HepG2 (cell line): ENCODE measurements around the gene SHPK. TPM values are rescaled to one million over a fixed set of nuclear protein-coding genes. Genes with fewer than 3 reads are reported as not detected.

Experiments
- ATF3 ChIP-seq: sonication (generic); formaldehyde crosslinking; IDR thresholded peaks from 2 replicates; pipeline ENCODE4 v1.4.0; 2020; ENCODE audit warnings: missing genetic modification reagents
- GPBP1L1 ChIP-seq: sonication (generic); formaldehyde crosslinking; IDR thresholded peaks from 2 replicates; pipeline ENCODE4 v1.5.0; 2020; ENCODE audit warnings: mild to moderate bottlenecking, missing genetic modification reagents
- IRF1 ChIP-seq: sonication (generic); formaldehyde crosslinking; IDR thresholded peaks from 2 replicates; pipeline ENCODE4 v1.4.0; 2020; ENCODE audit warnings: low read depth, mild to moderate bottlenecking, missing genetic modification reagents
- KDM6A ChIP-seq: IDR thresholded peaks from 2 replicates; pipeline ENCODE4 v1.6.1; 2016; ENCODE audit warnings: low read depth
- KLF11 ChIP-seq: IDR thresholded peaks from 2 replicates; pipeline ENCODE4 v1.6.1; 2016; ENCODE audit warnings: missing compliant biosample characterization
- KLF9 ChIP-seq: IDR thresholded peaks from 2 replicates; pipeline ENCODE4 v1.6.1; 2016; ENCODE audit warnings: low read depth
- NFRKB ChIP-seq: fragments of 450-650 bp; IDR thresholded peaks from 2 replicates; pipeline ENCODE4 v1.6.1; 2017
- NKX3-1 ChIP-seq: sonication (generic); formaldehyde crosslinking; IDR thresholded peaks from 2 replicates; pipeline ENCODE4 v1.5.0; 2020; ENCODE audit warnings: missing genetic modification reagents
- NR2F1 ChIP-seq, 2 experiments: fragments of 450-650 bp in 1 of 2; formaldehyde crosslinking in 1 of 2; IDR thresholded peaks; 2 replicates each; pipeline versions ENCODE4 v1.5.0 to v1.6.1; 2016 to 2020; ENCODE audit warnings: mild to moderate bottlenecking in 1 of 2, missing compliant biosample characterization in 1 of 2, missing genetic modification reagents in 1 of 2, moderate library complexity in 1 of 2
- NRL ChIP-seq: sonication (generic); formaldehyde crosslinking; IDR thresholded peaks from 2 replicates; pipeline ENCODE4 v1.5.0; 2020; ENCODE audit warnings: missing genetic modification reagents, mild to moderate bottlenecking, moderate library complexity, borderline replicate concordance
- SRF ChIP-seq: IDR thresholded peaks from 2 replicates; pipeline ENCODE4 v1.6.1; 2011; ENCODE audit warnings: mild to moderate bottlenecking, low read depth, low read length, moderate library complexity
- ZBTB34 ChIP-seq: sonication (generic); formaldehyde crosslinking; IDR thresholded peaks from 2 replicates; pipeline ENCODE4 v1.8.0; 2022; ENCODE audit warnings: mild to moderate bottlenecking, missing genetic modification reagents
- ZFP36L2 ChIP-seq: sonication (generic); formaldehyde crosslinking; IDR thresholded peaks from 2 replicates; pipeline ENCODE4 v1.4.0; 2020; ENCODE audit warnings: missing genetic modification reagents
- ZNF160 ChIP-seq: sonication (generic); formaldehyde crosslinking; IDR thresholded peaks from 2 replicates; pipeline ENCODE4 v1.8.0; 2022; ENCODE audit warnings: mild to moderate bottlenecking, inconsistent platforms, missing genetic modification reagents
- ZNF264 ChIP-seq: sonication (generic); formaldehyde crosslinking; IDR thresholded peaks from 2 replicates; pipeline ENCODE4 v1.4.0; 2020; ENCODE audit warnings: missing genetic modification reagents
- ZNF331 ChIP-seq: sonication (generic); formaldehyde crosslinking; IDR thresholded peaks from 2 replicates; pipeline ENCODE4 v1.4.0; 2020; ENCODE audit warnings: missing genetic modification reagents
- ZNF335 ChIP-seq: sonication (generic); formaldehyde crosslinking; IDR thresholded peaks from 2 replicates; pipeline ENCODE4 v1.4.0; 2020; ENCODE audit warnings: missing genetic modification reagents
- ZNF768 ChIP-seq: sonication (generic); formaldehyde crosslinking; IDR thresholded peaks from 2 replicates; pipeline ENCODE4 v1.4.0; 2020; ENCODE audit warnings: missing genetic modification reagents
- ZNF883 ChIP-seq: sonication (generic); formaldehyde crosslinking; IDR thresholded peaks from 2 replicates; pipeline ENCODE4 v1.5.1; 2020; ENCODE audit warnings: mild to moderate bottlenecking, missing genetic modification reagents; ENCODE audit errors: not compliant biosample characterization
- polyA plus RNA-seq, 8 experiments: library from polyadenylated mRNA; depleted of rRNA in 3 of 8; stranded (reverse) in 7 of 8; unstranded in 1 of 8; fragments of >200 nt; fragmentation: Illumina TruSeq in 4 of 8; extraction: Trizol in 4 of 8; gene quantifications; 2 replicates each; pipeline versions ENCODE4 v1.2.1 to v1.2.3, GENCODE V29; 2011 to 2016; ENCODE audit warnings: low read depth in 4 of 8, missing spikeins in 1 of 8, mixed read lengths in 1 of 8; ENCODE audit not compliant: insufficient read depth in 1 of 8
- total RNA-seq, 5 experiments: library from RNA; depleted of rRNA; stranded (reverse); fragments of >200 nt; fragmentation: Illumina TruSeq; extraction: Trizol; gene quantifications; 2 replicates each; pipeline ENCODE4 v1.2.3, GENCODE V29; 2016; ENCODE audit warnings: low read depth in 1 of 5
- TF ChIP-seq, protein P1 (sequence below): sonication (generic); formaldehyde crosslinking; IDR thresholded peaks from 2 replicates; pipeline ENCODE4 v1.8.0; 2022; ENCODE audit warnings: mild to moderate bottlenecking, missing genetic modification reagents, moderate library complexity
- TF ChIP-seq, protein P2 (sequence below): sonication (generic); formaldehyde crosslinking; IDR thresholded peaks from 2 replicates; pipeline ENCODE4 v1.8.0; 2022; ENCODE audit warnings: mild to moderate bottlenecking, missing genetic modification reagents; ENCODE audit not compliant: insufficient replicate concordance
- TF ChIP-seq, protein P3 (sequence below): sonication (generic); formaldehyde crosslinking; IDR thresholded peaks from 2 replicates; pipeline ENCODE4 v1.8.0; 2022; ENCODE audit warnings: missing genetic modification reagents, mild to moderate bottlenecking, moderate library complexity, borderline replicate concordance

Gene SHPK
- total and polyA plus RNA-seq, 2 of the 13 experiments (the other 11 are each of a cell fraction or from before 2014, with no cell fraction given), result 16.2 to 30.9 TPM

DNA sequence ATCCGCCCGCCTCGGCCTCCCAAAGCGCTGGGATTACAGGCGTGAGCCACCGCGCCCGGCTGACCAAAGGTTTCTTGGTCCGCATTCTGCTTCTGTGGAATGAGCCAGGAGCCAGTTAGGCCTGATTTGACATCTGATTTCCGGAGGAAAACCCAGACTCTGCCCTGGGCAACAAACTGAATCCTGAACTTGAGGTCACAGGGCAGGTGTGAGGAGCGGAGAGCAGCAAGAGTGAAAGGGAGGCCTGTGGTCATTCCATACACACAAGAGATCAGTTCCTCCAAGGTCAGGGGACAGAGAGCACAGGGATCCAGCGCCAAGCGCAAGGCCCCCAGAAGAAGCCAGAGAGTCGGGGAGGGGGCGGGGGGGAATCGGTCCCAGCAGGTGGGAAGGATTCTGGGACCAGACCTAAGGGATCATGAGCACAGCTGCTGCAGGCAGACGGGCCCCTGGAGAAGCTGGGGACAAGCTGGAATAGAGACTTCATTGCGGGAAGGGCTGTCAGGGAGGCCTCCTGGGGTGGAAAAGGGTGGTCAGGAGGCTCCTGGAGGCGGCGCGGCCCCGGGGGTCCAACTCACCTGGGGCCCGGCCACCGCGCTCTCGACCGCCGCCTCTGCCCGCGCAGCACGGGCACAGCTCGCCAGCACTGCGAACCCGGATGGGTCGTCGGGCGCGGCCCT, 436 bp downstream of the SHPK start (continued):
- TF ChIP-seq ZBTB34 (CRISPR knock-in tag), result no peak
- peak; percentile 84 for TF ChIP-seq NRL (CRISPR knock-in tag)
- TF ChIP-seq, protein P1, sequence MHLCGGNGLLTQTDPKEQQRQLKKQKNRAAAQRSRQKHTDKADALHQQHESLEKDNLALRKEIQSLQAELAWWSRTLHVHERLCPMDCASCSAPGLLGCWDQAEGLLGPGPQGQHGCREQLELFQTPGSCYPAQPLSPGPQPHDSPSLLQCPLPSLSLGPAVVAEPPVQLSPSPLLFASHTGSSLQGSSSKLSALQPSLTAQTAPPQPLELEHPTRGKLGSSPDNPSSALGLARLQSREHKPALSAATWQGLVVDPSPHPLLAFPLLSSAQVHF (CRISPR knock-in tag), result 0 out of 2 replicates have a peak, but pooled peaks have one; percentile 23
- TF ChIP-seq NKX3-1 (CRISPR knock-in tag), result no peak; the same call in 1 of the 2 replicates
- TF ChIP-seq, protein P2, sequence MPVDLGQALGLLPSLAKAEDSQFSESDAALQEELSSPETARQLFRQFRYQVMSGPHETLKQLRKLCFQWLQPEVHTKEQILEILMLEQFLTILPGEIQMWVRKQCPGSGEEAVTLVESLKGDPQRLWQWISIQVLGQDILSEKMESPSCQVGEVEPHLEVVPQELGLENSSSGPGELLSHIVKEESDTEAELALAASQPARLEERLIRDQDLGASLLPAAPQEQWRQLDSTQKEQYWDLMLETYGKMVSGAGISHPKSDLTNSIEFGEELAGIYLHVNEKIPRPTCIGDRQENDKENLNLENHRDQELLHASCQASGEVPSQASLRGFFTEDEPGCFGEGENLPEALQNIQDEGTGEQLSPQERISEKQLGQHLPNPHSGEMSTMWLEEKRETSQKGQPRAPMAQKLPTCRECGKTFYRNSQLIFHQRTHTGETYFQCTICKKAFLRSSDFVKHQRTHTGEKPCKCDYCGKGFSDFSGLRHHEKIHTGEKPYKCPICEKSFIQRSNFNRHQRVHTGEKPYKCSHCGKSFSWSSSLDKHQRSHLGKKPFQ (CRISPR knock-in tag), result peak; percentile 86
- no peak for TF ChIP-seq KLF11 (CRISPR knock-in tag)
- peak; percentile 40 for TF ChIP-seq ZNF883
- TF ChIP-seq ATF3 (CRISPR knock-in tag), result no peak
- no peak for TF ChIP-seq ZFP36L2
- TF ChIP-seq ZNF768, result peak; percentile 59
- TF ChIP-seq IRF1, result no peak
- no peak for TF ChIP-seq ZNF335 (CRISPR knock-in tag)
- TF ChIP-seq KLF9, result no peak
- TF ChIP-seq GPBP1L1 (CRISPR knock-in tag), result no peak
- no peak for TF ChIP-seq SRF
- TF ChIP-seq NR2F1 (CRISPR knock-in tag; IDR thresholded peaks at IDR 0.05), result peak in 1 of 2 experiments; percentile 45; a peak in 1 of 4 replicates
- no peak; the same call in 1 of the 2 replicates for TF ChIP-seq ZNF160 (CRISPR knock-in tag)
- TF ChIP-seq ZNF331 (CRISPR knock-in tag), result peak; percentile 37; the same call in 1 of the 2 replicates
- TF ChIP-seq, protein P3, sequence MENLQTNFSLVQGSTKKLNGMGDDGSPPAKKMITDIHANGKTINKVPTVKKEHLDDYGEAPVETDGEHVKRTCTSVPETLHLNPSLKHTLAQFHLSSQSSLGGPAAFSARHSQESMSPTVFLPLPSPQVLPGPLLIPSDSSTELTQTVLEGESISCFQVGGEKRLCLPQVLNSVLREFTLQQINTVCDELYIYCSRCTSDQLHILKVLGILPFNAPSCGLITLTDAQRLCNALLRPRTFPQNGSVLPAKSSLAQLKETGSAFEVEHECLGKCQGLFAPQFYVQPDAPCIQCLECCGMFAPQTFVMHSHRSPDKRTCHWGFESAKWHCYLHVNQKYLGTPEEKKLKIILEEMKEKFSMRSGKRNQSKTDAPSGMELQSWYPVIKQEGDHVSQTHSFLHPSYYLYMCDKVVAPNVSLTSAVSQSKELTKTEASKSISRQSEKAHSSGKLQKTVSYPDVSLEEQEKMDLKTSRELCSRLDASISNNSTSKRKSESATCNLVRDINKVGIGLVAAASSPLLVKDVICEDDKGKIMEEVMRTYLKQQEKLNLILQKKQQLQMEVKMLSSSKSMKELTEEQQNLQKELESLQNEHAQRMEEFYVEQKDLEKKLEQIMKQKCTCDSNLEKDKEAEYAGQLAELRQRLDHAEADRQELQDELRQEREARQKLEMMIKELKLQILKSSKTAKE, result peak; percentile 42
- no peak for TF ChIP-seq NFRKB
- TF ChIP-seq ZNF264 (CRISPR knock-in tag), result no peak
- TF ChIP-seq KDM6A, result no peak
